G401 (cell line): ENCODE data around the gene TBC1D3G. TPM values are rescaled to one million over a fixed set of nuclear protein-coding genes. Genes with fewer than 3 reads are reported as not detected.
"Not testable (repeated sequence)": the region's sequence is repeated elsewhere in the genome, so short reads cannot be mapped to it uniquely, and the experiment has no call there.

ENCODE experiments used
- DNase-seq: peaks from one replicate; pipeline ENCODE4 v3.0.0-alpha.2; 2015; ENCODE audit warnings: low spot score
- in situ Hi-C: cut with HindIII; loops from 2 replicates; pipeline ENCODE4 v1.10.0; 2016; ENCODE audit warnings: low sequenced_read_pairs, mixed read lengths
- total RNA-seq: library from RNA; depleted of rRNA; stranded (reverse); fragments of >200 nt; shearing (Covaris generic); gene quantifications from 2 replicates; pipeline ENCODE4 v1.2.3, GENCODE V29; 2014; rRNA removed

The TBC1D3G gene
- 0.74 TPM in 1 of 2 replicates, not detected in the other for total RNA-seq

DNA sequence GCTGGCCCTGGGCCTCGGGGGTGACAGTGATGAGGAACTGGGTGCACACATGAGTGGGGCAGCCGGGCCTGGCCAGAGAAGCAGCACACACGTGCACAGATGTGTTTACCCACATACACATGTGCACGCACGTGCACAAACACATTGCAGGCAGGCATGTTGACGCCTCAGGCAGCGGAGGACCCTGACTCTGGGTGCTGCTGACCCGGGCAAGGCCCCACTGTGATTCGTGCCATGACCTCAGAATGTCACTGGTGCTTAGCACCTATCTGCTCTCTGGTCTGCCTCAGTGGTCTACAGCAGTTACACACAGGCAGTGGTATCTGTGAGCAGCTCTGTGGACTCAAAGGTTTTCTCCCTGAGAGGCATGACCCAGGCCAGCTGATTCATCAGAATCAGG lies at the start of gene TBC1D3G:
Gene TBC1D3G, plus strand, starts transcription at position 301 of the 400 bp plus-strand sequence. CDS start 1,528 bp downstream, outside the sequence.
- in situ Hi-C loops, DNase-seq: not testable (repeated sequence)

DNA sequence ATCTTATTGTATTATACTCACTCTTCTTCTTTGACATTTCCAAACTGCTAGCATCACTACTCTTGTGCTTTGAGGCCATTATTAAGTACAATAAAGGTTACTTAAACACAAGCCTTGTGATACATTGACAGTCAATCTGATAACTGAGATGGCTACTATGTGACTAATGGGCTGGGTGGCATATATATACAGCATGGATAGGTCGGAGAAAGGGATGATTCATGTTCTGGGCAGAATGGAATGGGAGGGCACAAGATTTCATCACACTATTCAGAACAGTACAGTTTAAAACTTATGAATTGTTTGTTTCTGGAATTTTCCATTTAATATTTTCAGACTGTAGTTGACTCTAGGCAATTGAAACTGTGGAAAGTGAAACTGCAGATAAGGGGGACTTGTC lies 40.4 kb upstream of the TBC1D3G start:
- DNase-seq, in situ Hi-C loops: not testable (repeated sequence)

DNA sequence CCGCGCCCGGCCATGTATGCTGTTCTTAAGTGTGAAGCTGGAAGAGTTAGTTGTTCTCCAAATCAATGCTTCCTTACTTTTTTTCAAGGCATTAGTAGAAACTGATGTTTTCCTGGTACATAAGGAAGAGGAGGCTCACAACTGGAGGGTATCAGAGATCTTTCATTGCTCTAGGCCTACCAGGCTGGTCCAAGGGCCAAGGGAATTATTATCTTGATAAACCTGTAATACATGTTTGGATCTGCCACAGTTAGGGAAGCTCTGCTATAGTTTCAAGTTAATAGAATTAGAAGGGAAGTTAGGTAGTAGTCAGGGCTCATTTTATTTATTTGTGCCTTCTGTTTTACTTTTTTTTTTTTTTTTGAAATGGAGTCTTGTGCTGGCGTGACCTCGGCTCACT lies 39.5 kb upstream of the TBC1D3G start:
- DNase-seq, in situ Hi-C loops: not testable (repeated sequence)

DNA sequence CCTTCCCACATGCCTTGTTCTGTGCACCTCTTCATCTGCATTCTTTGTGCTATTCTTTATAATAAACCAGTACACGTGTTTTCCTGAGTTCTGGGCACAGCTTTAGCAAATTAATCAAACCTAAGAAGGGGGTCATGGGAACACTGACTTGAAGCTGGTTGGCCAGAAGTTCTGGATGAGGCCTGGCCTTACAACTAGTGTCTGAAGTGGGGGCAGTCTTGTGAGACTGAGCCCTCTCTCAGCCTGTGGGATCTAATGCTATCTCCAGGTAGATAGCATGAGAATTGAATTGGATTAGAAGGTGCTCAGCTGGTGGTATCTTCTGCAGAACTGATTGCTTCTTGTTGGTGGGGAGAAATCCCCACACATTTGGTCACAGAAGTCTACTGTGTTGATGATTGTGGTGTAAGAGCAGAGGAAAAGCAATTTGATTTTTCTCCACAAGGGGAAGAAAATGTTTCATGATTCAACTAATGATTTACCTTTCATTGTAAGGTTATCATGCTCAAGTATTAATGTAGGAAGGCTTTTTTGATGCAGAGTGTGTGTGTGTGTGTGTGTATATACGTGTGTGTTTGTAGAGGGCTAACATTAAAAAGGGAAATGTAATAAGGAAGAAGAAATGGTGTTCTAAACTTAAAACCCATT lies 33.6 kb upstream of the TBC1D3G start:
- DNase-seq, in situ Hi-C loops: not testable (repeated sequence)

DNA sequence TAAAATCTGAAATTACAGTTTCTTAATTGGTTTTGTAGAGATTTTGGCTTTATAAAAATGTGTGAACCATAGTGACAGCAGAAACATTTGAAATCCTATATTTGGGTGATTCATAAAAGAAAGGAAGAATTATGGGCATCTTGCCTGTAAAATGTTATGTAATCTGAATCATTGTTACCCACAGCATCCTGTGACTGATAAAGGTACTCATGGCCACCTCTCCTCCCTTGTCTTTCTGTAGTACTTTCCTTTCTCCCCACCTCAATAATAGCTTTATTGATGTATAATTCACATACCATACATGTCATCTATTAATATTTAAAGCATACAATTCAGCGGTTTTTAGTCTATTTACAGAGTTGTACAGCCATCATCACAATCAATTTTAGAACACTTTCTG lies 28.5 kb upstream of the TBC1D3G start:
- DNase-seq, in situ Hi-C loops: not testable (repeated sequence)

DNA sequence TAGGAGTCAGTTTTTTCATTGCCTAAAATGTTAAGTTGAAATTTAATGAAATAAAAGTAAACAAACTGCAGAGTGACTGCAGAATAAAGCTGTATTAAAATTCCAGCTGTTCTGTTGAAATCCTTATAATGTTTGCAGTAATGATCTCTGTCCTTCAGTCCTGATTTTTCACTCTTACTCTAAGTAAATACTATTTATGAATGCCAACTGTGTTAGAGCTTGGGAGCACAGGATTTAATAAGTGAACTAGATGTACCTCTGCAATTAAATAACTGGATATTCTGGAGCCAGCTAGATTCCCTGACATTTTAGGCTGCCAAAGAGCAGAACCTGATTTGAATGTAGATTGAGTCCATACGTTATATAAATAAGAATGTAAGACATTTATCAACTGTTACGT lies 7.9 kb upstream of the TBC1D3G start:
- in situ Hi-C loops, DNase-seq: not testable (repeated sequence)

DNA sequence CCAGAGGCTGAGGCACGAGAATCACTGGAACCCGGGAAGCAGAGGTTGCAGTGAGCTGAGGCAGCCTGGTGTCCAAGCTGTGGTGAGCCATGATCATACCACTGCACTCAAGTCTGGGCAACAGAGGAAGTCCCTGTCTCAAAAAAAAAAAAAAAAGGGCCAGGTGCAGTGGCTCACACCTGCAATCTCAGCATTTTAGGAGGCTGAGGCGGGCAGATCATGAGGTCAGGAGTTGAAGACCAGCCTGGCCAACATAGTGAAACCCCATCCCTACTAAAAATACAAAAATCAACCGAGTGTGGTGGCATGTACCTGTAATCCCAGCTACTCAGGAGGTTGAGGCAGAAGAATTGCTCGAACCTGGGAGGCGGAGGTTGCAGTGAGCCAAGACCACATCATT lies 38.8 kb downstream of the TBC1D3G start:
- in situ Hi-C loops, DNase-seq: not testable (repeated sequence)

DNA sequence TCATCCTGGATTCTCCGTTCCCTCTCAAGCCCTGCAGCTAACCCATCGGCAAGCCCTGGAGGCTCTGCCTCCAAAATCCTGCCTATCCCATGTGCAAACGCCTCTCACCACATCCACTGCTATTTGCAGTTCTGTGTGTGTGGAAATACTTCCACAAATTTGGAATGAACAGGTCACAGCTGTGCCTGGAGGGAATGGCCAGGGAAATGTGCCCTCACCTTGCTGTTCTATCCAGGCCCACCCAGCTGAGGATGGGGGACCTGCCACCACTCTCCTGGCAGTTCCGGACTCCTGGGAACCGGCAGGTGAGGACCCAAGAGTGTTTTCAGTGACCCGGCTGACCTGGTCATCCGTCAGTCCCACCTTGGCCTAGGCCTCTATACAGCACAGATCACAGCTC lies 52.3 kb downstream of the TBC1D3G start:
- in situ Hi-C loops, DNase-seq: not testable (repeated sequence)

Other genes with a start within 250 kb of the TBC1D3G start
- not detected in 2 replicates for gene CCL3, start 233.7 kb upstream of the TBC1D3G start, total RNA-seq
- not detected in 2 replicates for gene CCL4, start 220.1 kb upstream of the TBC1D3G start, total RNA-seq
- not detected in 2 replicates for gene TBC1D3B, start 147.2 kb upstream of the TBC1D3G start, total RNA-seq
- not detected in 2 replicates for gene CCL3L1, start 127.1 kb upstream of the TBC1D3G start, total RNA-seq
- gene CCL4L2, start 112.8 kb upstream of the TBC1D3G start, total RNA-seq = not detected in 2 replicates
- not detected in 2 replicates for gene TBC1D3I, start 59.3 kb upstream of the TBC1D3G start, total RNA-seq
- gene TBC1D3H, start 64.6 kb downstream of the TBC1D3G start, total RNA-seq = not detected in 2 replicates
- 46.7 and 72.4 TPM in 2 replicates for gene ZNHIT3, start 162.8 kb downstream of the TBC1D3G start, total RNA-seq
- 38.7 and 51.8 TPM in 2 replicates for gene MYO19, start 211.0 kb downstream of the TBC1D3G start, total RNA-seq
- 3.8 and 9.0 TPM in 2 replicates for gene PIGW, start 211.1 kb downstream of the TBC1D3G start, total RNA-seq
- 39.8 and 51.4 TPM in 2 replicates for gene GGNBP2, start 221.0 kb downstream of the TBC1D3G start, total RNA-seq